Right renal pelvis (tissue), 4 donors: ENCODE results near the gene EIF2S2. TPM values are rescaled to one million over a fixed set of nuclear protein-coding genes. Genes with fewer than 3 reads are reported as not detected.

Experiments
- DNase-seq, 4 donors: peaks; one replicate each; pipeline ENCODE4 v3.0.0-alpha.2; 2013; ENCODE audit warnings: low read depth in 4 of 4, low spot score in 3 of 4, missing footprints in 1 of 4
- polyA plus RNA-seq, 4 donors: library from polyadenylated mRNA; unstranded; fragments of 120-200 nt; gene quantifications; one replicate each; pipeline ENCODE4 v1.2.1, GENCODE V29; 2013; ENCODE audit not compliant: insufficient read length in 4 of 4

The EIF2S2 gene
- polyA plus RNA-seq, 4 donors, result 47.0 to 50.8 (median 50.0) TPM

DNA sequence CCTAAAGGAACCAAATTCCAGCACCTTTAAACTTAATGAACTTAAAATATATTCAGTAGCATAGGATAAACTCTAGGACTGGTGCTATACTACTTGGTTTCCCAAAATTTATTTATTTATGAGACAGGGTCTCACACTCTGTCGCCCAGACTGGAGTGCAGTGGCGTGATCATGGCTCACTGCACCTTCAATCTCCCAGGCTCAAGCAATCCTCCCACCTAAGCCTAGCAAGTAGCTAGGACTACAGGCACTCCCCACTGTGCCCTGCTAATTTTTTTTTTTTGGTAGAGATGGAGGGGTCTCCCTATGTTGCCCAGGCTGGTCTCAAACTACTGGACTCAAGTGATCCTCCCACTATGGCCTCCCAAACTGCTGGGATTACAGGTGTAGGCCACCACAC, 21.4 kb downstream of the EIF2S2 start:
- DNase-seq, result no peak

DNA sequence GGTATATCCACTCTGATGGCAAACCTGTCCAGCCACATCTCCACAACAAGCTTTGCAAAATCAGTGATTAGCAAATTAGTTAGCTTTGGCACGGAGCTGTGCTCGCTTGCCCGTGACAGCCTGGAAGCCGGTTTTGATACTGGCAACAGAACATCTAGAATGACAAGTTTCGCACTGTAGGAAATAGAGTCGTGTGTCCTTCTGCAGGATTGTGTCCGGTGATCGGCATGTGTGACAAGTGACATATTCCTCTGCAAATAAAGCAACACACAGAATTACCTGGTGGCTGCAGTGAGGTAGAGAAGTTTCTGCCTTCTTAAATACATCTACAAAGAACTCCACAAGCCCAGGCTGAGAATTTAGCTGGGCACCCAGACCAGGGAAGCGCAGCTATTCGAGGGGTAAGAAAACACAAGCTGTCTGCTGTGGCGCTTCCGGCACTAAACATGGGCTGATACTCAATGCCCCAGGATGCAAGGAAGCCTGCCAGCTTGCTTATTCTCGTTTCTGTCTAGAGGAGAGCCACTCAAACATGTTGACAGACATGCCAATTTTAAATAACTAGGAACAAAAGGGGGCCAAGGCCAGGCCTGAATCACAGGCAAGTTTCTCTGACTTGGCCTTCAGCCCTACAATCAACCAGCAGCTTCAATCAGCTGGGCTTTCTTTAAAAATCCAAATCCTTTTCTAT, 22.2 kb downstream of the EIF2S2 start:
- no peak for DNase-seq

GRCh38 chr20:34089175-34089479, 22.9 kb downstream of the EIF2S2 start:
- DNase-seq, result no peak

DNA sequence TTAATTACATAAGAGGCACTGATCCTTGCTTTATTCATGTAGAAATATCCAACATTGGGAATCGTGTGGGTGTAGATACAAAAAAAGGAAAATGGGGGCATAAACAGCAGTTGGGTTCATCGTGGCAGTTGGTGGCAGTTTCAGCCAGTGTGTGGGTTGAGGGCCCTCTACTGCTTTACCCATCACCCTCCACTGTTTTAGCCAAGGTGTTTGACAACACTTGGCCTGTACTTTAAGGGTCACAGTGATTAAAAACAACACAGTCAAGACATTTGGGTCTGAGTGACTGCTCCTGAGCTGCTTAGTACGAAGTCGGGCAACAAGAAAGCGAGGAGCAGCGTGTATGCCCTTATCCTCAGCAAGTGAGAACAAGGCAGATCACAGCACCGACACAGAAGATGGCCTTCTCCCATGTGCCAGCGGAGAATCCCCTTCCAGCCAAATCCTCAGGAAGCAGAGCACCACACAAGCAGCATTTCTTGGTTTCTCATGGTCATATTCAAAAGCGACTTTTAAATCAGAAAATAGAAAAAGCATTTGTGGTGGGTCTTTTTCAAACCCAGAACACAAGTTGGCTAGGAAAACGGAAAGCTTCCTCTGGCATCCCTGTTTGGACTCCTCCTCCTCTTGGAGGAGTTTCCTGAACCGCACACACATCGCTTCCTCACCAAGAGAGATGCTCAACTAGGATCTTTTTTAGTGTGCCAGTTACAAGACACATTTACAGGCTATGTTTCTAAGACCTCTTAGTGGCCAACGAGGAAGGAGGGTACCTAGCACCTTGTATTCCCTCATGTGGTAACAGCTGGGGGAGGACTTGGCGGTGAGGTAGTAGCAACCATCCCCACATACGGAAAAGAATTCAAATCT, 23.5 kb downstream of the EIF2S2 start:
- DNase-seq, result no peak

DNA sequence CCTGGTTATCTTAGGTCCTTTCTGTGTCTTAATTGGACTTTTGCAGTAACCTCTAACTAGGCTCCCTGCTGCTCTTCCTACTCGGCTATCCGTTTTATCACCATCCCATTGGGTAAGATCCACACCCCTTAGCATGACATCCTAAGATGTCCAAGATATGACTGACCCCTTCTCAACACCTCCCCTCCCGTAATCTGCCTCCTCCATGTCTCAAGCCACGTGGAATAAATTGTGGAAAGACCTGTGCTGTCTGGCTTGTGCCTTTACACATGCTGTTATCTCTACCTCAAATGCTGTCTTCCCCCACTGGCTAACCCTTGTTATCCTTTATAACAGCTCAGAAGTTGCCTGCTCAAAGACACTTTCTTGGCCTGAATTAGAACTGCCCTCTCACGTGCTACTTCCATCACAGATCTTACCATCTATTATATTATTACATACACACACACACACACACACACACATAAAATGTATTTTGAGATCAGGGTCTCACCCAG, 26.5 kb downstream of the EIF2S2 start:
- no peak for DNase-seq

DNA sequence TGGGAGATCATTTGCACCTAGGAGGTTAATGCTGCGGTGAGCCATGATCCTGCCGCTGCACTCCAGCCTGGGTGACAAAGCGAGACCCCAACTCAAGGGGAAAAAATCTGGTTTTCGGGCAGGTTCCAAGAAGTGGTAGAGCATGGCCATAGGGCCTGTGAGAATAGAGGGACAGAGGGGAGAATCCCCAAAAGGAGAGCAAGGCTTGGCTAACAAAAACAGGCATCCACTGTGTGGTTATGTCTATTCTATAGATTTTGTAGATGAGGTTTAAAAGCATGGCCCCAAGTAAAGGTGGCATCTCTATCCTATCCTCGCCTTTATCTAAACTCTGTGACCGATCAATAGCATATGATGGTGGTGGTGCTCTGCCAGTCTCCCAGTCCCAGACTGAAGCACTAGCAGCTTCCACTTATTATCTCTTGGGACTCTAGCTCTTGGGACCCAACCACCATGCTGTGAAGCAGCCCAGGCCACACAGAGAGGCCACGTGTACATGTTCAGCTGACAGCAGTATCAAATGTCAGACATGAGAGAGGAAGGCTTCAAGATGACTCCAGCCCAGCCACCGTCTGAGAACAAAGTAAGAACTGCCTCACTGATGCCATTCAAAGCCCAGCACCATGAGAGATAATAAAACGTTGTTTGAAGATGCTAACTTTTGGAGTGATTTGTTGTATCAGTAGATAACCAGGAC, 27.7 kb downstream of the EIF2S2 start:
- DNase-seq, result no peak

GRCh38 chr20:34083781-34084180, 28.3 kb downstream of the EIF2S2 start:
- DNase-seq, result no peak

DNA sequence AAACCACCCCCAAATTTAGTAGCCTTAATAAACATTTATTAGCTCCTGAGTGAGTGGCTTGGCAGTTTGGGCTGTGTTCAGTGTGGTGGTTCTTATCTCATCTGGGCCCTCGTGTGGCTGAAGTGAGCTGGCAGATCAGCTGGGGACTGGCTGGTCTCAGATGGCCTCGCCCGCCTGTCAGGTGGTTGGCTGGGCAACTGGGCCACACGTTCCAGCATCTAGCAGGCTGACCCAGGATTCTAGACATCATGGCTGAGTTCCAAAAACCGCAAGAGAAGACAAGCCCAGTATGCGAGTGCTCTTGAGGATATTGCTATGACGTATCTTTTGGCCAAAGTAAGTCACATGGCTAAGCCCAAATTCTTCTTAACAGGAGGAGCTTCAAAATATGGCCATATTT, 28.9 kb downstream of the EIF2S2 start:
- no peak for DNase-seq

DNA sequence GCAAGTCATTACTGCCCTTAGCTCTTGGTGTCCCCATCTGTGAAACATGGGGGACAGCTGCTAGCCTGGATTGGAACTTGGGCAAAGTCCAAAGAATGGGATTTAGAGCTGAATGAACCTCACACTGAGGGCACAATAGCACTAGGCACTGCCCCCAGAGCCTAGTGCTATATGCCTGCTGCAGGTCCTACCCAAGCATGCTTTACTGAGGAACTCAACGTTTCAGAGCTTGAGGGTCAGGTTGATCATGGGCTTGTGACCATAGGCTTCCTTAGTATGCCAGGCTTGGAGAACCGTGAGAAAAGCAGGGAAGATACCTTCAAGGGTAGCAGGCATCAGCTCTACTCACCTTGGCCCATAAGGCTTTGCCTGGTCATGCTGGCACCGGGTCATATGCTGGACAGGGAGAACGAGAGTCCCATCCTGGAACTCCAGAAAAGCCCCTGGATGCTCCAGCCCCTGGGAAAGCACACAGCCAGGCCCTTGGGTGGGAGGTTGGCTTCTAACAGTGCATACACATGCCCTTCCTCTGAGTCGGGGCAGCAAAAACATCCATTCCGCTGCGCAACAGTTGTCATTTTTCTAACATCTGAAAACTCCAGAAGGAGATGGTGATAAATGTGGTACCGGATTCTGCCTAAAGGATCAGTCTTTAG, 29.7 kb downstream of the EIF2S2 start:
- no peak for DNase-seq

GRCh38 chr20:34079818-34080217, 32.2 kb downstream of the EIF2S2 start:
- no peak for DNase-seq

DNA sequence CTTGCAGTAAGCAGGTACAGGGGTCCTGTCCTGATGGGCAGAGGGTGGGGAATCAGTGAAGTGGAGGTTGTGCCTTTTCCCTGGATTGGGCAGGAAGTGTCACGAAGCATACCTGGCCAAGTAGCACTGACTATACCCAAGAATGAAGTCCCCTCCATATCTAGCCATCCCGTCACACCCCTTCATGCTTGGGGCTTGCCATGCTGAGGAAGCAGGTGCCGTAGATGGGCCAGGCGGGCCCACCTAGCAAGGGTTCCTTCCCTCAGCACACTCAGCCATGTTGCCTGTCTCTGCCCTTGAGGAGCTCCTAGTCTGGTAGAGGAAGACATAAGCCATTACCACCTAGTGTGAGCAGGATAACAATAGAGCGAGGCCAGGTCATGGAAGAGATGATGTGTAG, 33.5 kb downstream of the EIF2S2 start:
- DNase-seq, result no peak

GRCh38 chr20:34076952-34077351, 35.1 kb downstream of the EIF2S2 start:
- no peak for DNase-seq

GRCh38 chr20:34075647-34076046, 36.4 kb downstream of the EIF2S2 start:
- DNase-seq, result no peak

- DNase-seq, result no peak
Observed at GRCh38 chr20:34074101-34074760, 37.8 kb downstream of the EIF2S2 start.

GRCh38 chr20:34072778-34073177, 39.3 kb downstream of the EIF2S2 start:
- DNase-seq, result no peak

DNA sequence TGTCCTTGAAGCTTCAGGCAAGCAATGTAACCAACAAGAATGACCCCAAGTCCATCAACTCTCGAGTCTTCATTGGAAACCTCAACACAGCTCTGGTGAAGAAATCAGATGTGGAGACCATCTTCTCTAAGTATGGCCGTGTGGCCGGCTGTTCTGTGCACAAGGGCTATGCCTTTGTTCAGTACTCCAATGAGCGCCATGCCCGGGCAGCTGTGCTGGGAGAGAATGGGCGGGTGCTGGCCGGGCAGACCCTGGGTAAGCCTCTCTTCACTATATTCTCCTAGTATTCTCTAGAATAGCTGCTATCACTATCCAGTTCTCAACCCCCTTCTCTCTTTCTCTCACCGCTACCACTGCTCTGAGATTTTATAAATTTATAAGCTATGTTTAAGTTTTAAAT, 40.0 kb downstream of the EIF2S2 start:
- DNase-seq, result no peak

DNA sequence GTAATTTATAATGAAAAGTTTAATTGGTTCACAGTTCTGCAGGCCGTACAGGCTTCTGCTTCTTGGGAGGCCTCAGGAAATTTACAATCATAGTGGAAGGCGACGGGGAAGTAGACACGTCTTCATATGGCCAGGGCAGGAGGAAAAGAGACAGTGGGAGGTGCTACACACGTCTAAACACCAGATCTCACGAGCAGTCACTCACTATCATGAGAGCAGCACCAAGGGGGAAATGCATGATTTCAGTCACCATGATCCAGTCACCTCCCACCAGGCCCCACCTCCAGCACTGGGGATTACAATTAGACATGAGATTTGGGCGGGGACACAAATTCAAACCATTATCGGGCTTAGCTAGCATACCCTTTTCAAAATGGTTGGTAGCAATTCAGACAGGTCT, 41.2 kb downstream of the EIF2S2 start:
- DNase-seq, result no peak

DNA sequence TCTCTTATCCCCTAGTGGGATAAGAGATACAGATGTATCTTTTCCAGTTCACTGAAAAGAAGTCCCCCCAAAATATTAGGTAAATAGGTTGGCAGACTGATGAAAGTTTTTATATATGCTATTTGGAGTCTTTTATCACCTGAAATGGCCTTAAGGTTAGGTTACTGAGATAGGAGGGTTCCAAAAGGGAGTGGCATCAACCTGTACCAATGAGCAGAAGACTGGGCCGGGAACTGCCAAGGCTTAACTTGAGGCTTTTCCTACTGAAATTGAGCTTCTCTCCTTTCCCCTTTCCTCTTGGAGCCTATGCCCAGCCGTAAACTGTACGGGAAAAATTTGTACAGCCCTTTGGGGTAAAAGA, 42.0 kb downstream of the EIF2S2 start:
- DNase-seq, result no peak

- DNase-seq, result peak; percentile 60 to 78 (median 73)
Observed at GRCh38 chr20:34069341-34070078, 42.5 kb downstream of the EIF2S2 start.

DNA sequence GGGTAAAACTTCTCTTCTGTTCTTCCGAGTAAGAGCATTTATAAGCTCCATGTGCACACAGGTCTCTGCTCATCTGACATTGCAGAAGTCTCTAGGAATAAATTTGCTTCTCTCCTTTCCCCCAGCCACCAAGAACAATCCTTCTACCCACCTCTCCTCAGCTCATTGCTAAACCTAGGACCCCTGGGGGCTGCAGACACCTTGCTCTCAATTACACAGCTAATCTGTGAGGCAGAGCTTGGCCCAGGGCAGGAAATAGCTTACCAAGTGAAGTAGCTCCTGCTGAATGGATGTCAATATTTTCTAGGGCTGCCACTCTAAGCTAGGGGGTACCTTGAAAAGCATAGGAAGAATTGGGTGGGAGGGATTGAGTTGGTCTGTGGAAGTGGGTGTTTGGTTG, 44.0 kb downstream of the EIF2S2 start:
- no peak for DNase-seq
